CD4-positive, alpha-beta T cell treated with Interleukin-10 for 1 hour (primary cell): ENCODE data around the gene UCP3.
"Not testable (repeated sequence)": the region's sequence is repeated elsewhere in the genome, so short reads cannot be mapped to it uniquely, and the experiment has no call there.

Experiments used
- DNase-seq: peaks from one replicate; pipeline ENCODE4 v3.0.0-alpha.2; 2020

Gene UCP3

DNA sequence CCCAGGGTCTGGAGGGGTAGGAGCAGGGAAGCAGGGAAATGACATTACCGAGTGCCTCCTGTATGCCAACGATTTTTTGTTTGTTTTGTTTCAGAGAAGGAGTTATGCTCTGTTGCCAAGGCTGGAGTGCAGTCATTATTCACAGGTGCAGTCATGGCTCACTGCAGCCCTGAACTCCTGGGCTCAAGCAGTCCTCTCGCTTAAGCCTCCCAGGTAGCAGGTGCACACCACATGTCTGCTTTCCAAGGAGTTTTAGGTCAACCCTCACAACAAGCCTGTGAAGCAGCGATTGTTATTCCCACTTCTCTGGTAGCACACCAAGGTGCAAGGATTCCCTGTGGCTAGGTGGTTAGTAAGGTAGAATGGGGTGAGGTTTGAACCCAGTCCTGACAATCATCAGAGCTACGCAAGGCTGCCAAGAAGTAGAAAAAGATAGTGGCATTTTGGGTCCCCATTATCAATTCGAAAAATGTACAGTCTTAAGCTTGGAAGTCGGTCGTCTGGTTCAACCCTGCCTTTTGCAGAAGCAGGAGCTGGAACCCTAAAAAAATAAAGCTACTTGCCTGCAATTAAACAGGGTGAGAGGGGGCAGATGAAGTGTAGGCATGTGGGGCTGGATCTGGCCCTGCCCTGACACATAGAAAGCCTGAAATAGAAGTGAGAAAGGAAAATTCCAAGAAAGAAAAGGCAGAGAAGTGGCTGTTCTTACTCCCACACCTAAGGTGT, 9.1 kb downstream of the UCP3 start:
- no peak for DNase-seq

- no peak for DNase-seq
Measured at GRCh38 chr11:73998846-73999575, 9.9 kb downstream of the UCP3 start.

GRCh38 chr11:73997120-73997770, 11.6 kb downstream of the UCP3 start:
- no peak for DNase-seq

- no peak for DNase-seq
Measured at GRCh38 chr11:73996161-73996747, 12.6 kb downstream of the UCP3 start.

- peak; percentile 83 for DNase-seq
Measured at GRCh38 chr11:73995731-73996130, 13.2 kb downstream of the UCP3 start.

GRCh38 chr11:73995247-73995646, 13.6 kb downstream of the UCP3 start:
- DNase-seq, result peak; percentile 86

DNA sequence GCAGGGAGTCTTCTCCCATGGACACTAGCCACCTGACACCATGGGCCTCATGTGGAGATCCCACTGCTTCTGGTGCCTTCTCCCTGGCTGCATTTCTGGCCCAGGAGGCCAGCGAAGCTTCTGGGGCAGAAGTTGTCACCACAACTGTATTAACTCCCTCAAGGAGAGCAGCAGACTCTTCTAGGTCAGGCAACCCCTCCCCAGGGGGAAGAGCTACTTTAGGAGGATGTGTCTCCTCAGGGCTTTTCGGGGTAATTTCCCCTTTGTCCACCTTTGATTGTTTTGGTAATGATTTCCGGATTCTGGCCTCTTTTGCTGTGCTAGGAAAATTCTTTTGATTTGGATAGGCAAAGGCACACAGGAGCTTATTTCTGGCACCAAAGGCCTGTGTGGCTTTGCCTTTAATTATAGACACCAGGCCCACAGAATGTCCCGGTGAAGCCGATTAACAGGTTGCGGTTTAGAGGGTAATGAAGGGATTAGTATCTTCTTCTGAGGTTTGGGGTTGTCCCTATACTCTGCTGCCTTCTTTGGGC, 17.3 kb downstream of the UCP3 start:
- peak; percentile 46 for DNase-seq

- DNase-seq, result no peak
Measured at GRCh38 chr11:73990730-73991129, 18.2 kb downstream of the UCP3 start.

DNA sequence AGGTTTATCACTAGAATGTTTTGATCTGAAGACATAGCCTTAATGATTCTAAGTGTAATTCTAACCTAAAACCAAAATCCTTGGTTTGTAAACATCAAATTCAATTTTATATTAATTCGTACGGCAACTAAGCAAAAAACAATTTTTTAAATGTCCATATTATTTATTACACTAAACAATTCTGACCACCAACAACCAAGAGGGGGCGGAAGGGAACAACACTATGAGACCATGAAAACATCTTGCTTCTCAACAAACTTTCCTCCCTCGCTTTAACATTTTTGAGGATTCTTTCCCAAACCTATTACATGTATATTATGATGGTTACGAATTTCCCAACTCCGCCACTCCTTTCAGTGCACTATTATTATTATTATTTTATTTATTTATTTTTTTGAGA, 19.7 kb downstream of the UCP3 start:
- no peak for DNase-seq

DNA sequence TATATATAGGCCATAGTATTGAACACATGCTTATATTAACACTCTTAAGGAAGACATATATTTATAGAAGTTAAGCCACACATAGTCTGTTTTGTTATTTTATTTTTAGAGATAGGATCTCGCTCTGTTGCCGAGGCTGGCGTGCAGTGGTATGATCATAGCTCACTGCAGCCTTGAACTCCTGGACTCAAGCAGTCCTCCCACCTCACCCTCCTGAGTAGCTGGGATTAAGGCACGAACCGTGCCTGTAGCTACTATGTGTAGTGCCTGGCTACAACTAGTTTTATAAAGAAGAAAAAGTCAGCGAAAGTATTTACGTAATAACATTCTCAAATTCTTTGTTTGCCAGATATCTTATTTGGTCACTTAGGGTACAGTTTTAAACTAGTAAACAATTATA, 20.7 kb downstream of the UCP3 start:
- DNase-seq, result no peak

- not testable (repeated sequence) for DNase-seq
Measured at GRCh38 chr11:73985661-73986060, 23.2 kb downstream of the UCP3 start.

DNA sequence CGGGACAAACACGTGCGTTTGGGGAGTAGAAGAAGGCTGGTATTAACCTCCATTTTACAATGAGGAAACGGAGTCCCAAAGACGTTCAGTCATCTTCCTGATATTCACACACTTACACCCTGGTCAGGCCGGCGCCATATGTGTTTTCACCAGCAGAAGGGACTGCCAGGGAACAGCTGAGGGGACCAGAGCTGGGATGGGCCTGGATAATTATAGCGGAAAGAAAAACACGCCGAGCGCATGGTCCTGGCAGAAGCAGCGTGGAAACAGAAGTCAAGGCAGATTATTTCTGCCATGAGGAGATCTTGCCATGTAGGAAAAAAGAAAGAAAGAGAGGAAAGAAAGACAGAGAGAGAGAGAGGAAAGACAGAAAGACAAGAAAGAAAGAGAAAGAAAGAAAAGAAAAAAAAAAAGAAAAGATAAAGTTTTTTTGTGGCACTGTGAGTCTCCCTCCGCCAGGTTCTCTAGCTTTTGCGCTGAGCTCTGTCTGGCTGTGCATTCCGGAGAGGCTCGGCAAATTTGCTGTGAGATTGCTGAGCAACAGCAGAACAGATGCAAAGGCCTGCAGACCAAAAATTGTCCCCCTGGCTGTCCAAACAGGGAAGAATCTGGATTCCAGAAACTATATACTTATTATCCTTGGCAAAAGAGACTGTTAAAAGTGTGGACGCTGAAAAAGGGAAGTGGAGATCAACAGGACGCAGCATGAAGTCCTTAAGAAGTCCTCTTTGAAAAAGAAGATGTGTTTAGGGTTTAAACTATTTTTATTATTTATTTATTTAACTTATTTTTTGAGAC, 24.9 kb downstream of the UCP3 start:
- DNase-seq, result peak; percentile 31

- peak; percentile 95 for DNase-seq
Measured at GRCh38 chr11:73982990-73983740, 25.7 kb downstream of the UCP3 start.

DNA sequence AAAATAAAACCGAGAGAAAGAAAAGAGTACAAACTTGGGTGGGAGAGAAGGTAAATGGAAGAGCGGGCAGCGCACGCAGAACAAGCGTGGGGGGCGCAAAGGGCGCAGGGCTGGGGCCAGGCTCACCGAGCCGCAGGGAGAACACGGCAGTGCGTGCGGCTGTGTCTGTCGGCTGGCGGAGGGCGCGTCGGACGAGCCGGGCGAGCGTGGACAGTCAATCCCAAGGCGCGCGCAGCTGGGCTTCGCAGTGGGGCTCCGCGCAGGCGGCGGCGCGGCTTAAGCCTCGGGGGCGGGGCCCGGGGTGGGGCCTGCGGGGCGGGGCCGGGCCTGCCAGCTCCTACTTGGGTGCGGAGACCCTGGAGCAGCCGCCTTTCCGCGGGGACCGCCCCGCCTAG, 26.3 kb downstream of the UCP3 start, which contains the start of gene UCP2:
Gene UCP2 (minus strand): TSS at position 249 of the 395 bp plus-strand sequence. CDS start 4,465 bp downstream, outside the sequence.
- DNase-seq, result peak; percentile 90

DNA sequence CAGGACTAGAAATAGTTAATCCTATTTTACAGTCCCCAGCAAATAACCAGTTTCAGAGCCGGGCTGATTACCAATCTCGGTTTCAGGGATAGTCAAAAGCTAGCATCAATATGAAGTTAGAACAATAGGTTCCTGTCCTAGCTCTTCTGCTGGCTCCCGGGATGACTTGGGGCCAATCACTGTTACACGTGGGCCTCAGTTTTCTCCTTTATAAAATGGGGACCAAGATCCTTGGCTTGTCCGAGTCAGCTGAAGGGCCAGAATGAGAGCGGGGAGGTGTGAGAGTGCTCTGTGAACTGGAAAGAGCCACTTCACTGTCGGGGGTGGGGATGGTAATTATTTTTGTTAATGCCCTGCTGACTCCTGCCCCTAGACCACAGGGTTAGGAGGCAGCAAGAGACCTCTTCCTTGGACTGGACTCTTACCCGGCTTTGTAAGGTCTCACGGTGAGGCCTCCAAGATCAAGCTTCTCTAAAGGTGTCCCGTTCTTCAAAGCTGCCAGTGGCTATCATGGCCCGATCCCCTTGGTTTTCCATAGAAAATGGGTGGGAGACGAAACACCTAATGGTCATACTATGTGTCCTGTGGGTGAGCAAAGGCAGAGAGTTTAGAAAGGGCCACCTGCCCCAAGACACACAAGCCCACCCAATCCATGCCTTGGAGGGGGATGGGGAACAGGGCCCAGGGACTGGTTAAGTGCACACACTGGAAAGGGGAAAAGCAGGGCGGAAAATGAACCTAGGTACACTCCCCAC, 27.7 kb downstream of the UCP3 start:
- no peak for DNase-seq

DNA sequence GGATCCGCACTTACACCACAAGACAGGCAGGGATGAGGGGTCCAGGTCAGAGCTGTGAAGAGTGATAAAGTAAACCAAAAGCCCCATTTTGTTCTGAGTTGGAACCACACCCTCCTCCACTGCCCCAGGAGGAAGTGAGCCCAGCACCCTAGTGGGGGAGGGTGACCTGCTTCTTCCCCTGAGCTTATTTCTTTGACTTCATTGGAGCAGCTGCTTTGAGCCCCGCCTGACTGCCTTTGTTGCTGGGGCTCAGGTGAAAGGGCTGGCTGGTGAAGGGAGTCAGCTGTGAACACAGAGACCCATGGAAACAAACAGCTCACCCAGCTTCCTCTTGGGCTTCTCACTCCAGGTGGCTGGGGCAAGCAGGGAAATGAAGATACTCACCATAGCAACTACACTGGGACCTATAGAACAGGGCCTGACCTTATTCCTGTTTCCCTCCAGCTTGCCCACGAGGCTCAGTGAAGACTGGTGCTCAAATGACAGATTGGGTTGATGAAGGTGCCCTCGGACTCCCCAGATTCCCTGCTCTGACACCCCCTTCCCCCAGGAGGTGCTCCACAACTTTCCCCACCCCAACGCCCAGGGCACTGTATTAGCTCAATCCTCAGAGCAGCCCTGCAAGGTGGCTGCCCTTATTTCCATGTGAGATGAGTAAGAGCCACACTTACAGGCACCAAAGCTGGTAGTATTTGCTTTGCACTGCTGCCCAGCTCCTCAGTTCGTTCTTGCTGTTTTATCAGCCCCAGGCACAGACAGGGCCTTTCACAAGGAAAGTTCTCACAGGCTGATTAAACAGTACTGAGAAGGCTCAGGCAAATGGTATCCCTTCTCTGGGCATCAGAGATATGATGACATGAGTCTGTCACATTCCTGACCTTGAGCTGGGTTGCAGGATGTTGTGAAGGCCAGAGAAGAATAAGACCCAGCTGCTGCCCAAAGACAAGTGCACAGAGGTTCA, 28.6 kb downstream of the UCP3 start:
- peak; percentile 91 for DNase-seq

DNA sequence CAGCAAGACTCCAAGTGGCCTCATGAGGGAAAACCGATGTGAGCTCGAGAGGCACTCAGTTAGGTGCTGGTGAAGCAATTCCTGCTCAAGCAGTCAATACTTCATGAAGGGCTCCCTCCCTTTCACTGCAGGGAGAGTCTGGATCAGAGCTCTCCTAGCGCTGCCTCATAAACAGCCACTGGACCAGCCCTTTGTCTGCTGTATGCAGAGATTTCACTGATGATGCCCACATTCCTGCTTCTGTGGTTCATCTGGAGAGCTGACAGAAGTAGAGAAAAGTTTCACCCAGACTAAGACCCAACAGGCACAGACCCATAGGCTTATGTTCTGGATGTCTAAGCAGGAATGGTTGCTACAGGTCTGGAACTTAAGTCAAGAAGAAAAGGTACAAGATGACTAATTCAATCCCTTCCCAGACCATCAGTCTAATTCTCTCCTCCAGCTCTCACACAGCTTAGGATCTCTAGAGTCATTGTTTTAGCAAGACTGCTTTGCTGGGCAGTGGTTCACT, 30.3 kb downstream of the UCP3 start:
- no peak for DNase-seq

DNA sequence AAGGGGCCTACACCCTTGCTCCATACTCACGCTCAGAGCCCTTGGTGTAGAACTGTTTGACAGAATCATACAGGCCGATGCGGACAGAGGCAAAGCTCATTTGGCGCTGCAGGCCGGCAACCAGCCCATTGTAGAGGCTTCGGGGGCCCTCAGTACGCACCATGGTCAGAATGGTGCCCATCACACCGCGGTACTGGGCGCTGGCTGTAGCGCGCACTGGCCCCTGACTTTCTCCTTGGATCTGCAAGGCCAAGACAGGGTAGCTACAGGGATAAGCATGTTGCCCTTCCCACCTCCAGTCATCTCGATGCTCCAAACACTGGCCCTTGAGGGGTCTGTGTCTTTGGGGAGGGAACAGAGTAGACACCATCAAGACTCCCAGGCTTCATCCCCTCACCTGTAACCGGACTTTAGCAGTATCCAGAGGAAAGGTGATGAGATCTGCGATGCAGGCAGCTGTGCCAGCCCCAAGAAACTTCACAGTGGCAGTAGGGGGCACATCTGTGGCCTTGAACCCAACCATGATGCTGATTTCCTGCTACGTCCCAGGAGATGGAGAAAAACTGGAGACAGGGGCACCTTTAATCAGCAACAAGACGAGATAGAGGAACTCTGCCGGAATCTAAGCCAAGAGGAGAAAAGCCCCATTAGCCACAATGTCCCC, 30.9 kb downstream of the UCP3 start:
- no peak for DNase-seq
